Left ventricle myocardium inferior (tissue), 1 donor: ENCODE measurements around the gene ECM1. TPM values are rescaled to one million over a fixed set of nuclear protein-coding genes. Genes with fewer than 3 reads are reported as not detected.
A peak's percentile ranks its signal among the peaks of the same experiment; 100 is the strongest.

Experiments used
- DNase-seq: peaks from one replicate; pipeline ENCODE4 v3.0.0-alpha.2; 2020
- H3K27ac ChIP-seq: fragments of 200-600 bp; replicated peaks from 2 replicates; pipeline ENCODE4 v1.8.0; 2021
- H3K27me3 ChIP-seq: fragments of 200-600 bp; 2 replicates; pipeline ENCODE4 v1.8.0; 2021; ENCODE audit warnings: low read depth
- H3K36me3 ChIP-seq: fragments of 200-600 bp; 2 replicates; pipeline ENCODE4 v1.8.0; 2021
- H3K4me1 ChIP-seq: fragments of 200-600 bp; 2 replicates; pipeline ENCODE4 v1.8.0; 2021
- H3K4me3 ChIP-seq: fragments of 200-600 bp; 2 replicates; pipeline ENCODE4 v1.8.0; 2021; ENCODE audit warnings: mild to moderate bottlenecking, moderate library complexity
- H3K9me3 ChIP-seq: fragments of 200-600 bp; replicated peaks from 2 replicates; pipeline ENCODE4 v1.8.0; 2021
- intact Hi-C: fragments of 100-400 bp; cut with micrococcal nuclease; formaldehyde crosslinking; loops from one replicate; pipeline ENCODE4 v1.11.0; 2022
- total RNA-seq: library from RNA; stranded (reverse); fragmentation: NEBNext Ultra II Directional; extraction: Animal tissue kit (Norgen Biotek cat#: 25700); gene quantifications from one replicate; pipeline ENCODE4 v1.2.1, GENCODE V29; 2021
- TF ChIP-seq, protein P1 (sequence below): fragments of 200-600 bp; IDR thresholded peaks from 2 replicates; pipeline ENCODE4 v1.8.0; 2021; ENCODE audit warnings: antibody characterized with exemption, mild to moderate bottlenecking, borderline replicate concordance
- donor health status: DM: no; HTN: yes; CAD: no; lungs with severe emphysema.

Gene ECM1
- total RNA-seq, 1 donor from 2014 or later = 20.1 TPM

- H3K4me1 ChIP-seq = peaks cover 54% of the 10 kb centered on the region
Observed at GRCh38 chr1:150549496-150550221, 41.8 kb downstream of the ECM1 start.

DNA sequence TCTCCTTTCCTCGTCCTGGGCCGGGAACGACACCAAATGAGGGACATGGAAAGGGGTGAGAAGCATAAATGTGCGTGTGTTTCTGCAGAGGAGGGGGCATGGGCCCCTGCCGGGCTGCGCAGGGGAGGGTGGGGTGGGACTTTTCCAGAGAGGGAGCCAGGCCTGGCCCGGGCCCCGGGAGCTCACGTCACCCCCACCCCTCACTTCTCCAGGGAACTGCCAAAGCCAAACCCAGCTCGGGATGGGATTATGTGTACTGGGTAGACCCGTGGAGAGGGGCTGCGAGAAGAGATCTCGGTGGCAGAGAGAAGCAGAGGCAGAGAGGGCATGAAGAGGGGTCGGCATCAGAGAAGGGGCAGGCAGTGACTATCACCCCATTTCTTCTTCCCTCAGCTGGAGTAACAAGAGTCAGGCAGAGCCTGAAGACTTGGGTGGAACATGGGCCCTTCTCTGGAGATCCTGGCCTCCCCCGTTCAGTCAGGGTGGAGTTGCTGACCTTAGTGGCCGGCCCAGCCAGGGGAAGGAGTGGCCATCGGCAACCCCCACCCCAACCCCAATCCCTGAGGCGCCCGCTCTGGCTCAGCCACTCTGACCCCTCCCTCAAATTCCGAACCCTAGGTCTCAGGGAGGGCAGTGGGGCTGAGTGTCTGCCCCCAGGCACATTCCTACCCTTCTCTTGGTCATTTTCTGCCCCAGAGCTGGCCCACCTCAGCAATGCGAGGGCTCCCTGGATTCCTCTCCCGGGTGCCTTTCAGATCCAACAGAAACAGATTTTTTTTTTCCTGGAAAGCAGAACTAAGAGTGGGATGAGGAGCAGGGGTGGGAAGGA is 42.5 kb downstream of the ECM1 start:
- Histone ChIP-seq H3K27ac (peak overlapping the region; percentile 93), H3K9me3 (no peaks in the 10 kb centered on the region), H3K4me3 (peak overlapping the region; percentile 70), H3K27me3 (no peaks in the 10 kb centered on the region), H3K36me3 (peaks cover 5% of the 10 kb centered on the region), H3K4me1 (peaks cover 54% of the 10 kb centered on the region)
- intact Hi-C loops = no loop called here
- TF ChIP-seq, protein P1, sequence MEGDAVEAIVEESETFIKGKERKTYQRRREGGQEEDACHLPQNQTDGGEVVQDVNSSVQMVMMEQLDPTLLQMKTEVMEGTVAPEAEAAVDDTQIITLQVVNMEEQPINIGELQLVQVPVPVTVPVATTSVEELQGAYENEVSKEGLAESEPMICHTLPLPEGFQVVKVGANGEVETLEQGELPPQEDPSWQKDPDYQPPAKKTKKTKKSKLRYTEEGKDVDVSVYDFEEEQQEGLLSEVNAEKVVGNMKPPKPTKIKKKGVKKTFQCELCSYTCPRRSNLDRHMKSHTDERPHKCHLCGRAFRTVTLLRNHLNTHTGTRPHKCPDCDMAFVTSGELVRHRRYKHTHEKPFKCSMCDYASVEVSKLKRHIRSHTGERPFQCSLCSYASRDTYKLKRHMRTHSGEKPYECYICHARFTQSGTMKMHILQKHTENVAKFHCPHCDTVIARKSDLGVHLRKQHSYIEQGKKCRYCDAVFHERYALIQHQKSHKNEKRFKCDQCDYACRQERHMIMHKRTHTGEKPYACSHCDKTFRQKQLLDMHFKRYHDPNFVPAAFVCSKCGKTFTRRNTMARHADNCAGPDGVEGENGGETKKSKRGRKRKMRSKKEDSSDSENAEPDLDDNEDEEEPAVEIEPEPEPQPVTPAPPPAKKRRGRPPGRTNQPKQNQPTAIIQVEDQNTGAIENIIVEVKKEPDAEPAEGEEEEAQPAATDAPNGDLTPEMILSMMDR = no peak
- DNase-seq = no peak

More at GRCh38 chr1:150549496-150550221, 41.8 kb downstream of the ECM1 start:
- DNase-seq = peak; percentile 51
- TF ChIP-seq, protein P1 = no peak
- Histone ChIP-seq H3K27ac (peak overlapping the region; percentile 93), H3K27me3 (no peaks in the 10 kb centered on the region), H3K9me3 (no peaks in the 10 kb centered on the region), H3K36me3 (no peaks in the 10 kb centered on the region), H3K4me3 (peak overlapping the region; percentile 70)
- intact Hi-C loops = no loop called here

DNA sequence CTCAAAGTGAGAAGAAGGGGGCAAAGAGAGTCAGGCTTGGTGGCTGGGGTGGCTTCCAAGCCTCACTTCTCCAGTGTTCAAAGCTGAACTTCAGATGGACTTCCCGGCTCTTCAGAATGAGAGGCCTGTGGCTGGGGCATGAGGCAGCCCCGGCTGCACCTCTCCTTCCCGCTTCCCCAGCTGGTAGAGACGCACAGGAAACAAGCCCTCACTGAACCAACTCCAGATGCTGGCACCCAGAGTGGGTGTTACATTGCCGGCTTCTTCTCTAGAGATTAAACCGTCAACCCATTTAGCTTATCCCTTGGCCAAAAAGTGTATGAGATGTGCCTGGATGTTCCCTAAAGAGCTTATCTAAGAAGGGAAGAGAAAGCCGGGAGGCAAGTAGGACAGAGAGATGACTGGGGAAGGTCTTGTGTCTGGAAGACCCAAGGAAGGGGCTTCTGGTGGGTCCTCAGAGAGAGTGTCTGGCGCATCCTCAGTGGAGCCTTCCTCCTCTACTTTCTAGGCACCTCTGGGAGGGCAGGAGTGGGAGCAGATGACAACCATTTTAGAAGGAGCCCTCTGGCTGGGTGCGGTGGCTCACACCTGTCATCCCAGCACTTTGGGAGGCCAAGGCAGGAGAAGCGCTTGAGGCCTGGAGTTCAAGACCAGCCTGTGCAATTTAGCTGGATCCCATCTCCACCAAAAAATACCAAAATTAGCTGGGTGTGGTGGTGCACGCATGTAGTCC is 43.3 kb downstream of the ECM1 start:
- Histone ChIP-seq H3K27ac (peak overlapping the region; percentile 93), H3K36me3 (peaks cover 11% of the 10 kb centered on the region), H3K4me3 (peak overlapping the region; percentile 70), H3K4me1 (peaks cover 54% of the 10 kb centered on the region), H3K27me3 (no peaks in the 10 kb centered on the region), H3K9me3 (no peaks in the 10 kb centered on the region)
- intact Hi-C loops = no loop called here
- no peak for DNase-seq
- TF ChIP-seq, protein P1 = no peak

DNA sequence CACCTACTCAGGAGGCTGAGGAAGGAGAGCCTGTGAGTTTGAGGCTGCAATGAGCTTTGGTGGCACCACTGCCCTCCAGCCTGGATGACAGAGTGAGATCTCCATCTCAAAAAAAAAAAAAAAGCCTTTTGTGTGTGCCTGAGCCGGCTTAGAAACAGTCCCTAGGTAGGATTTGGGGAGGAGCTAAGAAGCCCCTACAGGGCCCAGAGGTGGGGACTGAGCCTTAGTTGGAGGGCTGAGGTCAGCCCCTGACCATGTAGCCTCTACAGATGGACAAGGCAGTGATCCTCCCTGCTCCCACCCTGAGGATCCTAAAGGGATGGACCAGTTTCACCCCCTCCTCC is 43.8 kb downstream of the ECM1 start:
- Histone ChIP-seq H3K27ac (peak overlapping the region; percentile 93), H3K36me3 (peaks cover 15% of the 10 kb centered on the region), H3K4me1 (peaks cover 54% of the 10 kb centered on the region), H3K4me3 (no peak overlapping the region), H3K27me3 (no peaks in the 10 kb centered on the region), H3K9me3 (no peaks in the 10 kb centered on the region)
- no peak for DNase-seq
- intact Hi-C loops = no loop called here
- TF ChIP-seq, protein P1 = no peak

DNA sequence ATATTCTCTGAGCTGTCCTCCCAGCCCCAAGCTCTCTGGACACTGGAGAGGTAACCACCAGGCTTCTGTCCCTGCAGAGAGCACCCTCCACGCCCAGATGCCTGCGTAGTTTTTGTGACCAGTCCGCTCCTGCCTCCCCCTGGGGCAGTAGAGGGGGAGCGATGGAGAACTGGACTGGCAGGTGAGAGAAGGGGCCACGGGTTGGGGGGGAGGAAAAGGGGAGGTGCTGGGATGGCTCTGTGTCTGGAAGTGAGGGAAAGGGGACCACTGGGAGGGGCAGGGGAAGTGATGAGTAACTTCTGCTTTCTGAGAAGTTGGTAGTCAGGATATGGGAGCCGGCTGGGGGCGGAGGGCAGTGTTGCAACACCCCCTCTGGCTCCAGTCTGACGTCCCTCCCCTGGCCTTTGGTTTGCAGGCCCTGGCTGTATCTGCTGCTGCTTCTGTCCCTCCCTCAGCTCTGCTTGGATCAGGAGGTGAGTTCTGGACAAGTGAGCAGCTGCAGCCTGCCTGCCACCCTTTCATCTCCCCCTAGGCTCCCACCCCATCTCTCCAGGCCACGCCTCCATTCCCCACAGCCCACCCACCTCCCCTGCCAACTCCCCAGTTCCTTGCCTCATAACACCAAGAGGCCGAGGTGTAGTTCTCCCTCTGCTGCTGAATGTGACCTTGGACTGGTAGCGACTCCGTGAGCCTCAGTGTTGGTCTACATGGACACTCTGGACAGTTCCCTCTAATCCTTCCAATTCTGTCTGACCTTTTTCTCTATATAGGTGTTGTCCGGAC is 44.4 kb downstream of the ECM1 start:
- Histone ChIP-seq H3K36me3 (peaks cover 19% of the 10 kb centered on the region), H3K4me1 (peaks cover 54% of the 10 kb centered on the region), H3K4me3 (peak overlapping the region; percentile 4), H3K27me3 (no peaks in the 10 kb centered on the region), H3K27ac (peak overlapping the region; percentile 93), H3K9me3 (no peaks in the 10 kb centered on the region)
- TF ChIP-seq, protein P1 = no peak
- intact Hi-C loops = no loop called here
- DNase-seq = peak; percentile 86
